Stimulated activated CD8-positive, alpha-beta memory T cell treated with anti-CD3 and anti-CD28 coated beads, Interleukin-4, amount 100 ng/mL, for 4 hours (primary cell): Measurements from ENCODE around the gene ST6GALNAC6.
A peak's percentile ranks its signal among the peaks of the same experiment; 100 is the strongest.

ENCODE experiments used
- DNase-seq, 2 donors: peaks; one replicate each; pipeline ENCODE4 v3.0.0-alpha.2; 2020; ENCODE audit warnings: low read depth in 2 of 2, low spot score in 1 of 2

Gene ST6GALNAC6

DNA sequence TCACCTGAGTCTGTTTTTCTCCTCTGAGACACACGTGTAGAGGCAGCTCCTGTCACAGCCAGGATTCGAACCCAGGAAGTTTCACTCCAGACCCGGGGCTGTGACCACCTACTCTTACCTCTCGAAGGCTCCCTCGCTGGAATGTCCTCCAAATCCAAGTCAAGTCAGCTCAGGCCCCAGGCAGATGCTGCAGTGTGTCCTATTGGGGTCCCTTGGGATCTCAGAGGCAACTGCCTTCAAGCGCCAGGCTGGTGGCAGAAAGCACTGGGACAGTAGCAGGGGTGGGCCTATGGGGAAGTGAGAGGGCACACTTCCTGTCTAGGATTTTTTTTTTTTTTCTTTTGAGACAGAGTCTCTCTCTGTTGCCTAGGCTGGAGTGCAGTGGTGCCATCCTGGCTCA, 18.2 kb upstream of the ST6GALNAC6 start:
- DNase-seq, result no peak

DNA sequence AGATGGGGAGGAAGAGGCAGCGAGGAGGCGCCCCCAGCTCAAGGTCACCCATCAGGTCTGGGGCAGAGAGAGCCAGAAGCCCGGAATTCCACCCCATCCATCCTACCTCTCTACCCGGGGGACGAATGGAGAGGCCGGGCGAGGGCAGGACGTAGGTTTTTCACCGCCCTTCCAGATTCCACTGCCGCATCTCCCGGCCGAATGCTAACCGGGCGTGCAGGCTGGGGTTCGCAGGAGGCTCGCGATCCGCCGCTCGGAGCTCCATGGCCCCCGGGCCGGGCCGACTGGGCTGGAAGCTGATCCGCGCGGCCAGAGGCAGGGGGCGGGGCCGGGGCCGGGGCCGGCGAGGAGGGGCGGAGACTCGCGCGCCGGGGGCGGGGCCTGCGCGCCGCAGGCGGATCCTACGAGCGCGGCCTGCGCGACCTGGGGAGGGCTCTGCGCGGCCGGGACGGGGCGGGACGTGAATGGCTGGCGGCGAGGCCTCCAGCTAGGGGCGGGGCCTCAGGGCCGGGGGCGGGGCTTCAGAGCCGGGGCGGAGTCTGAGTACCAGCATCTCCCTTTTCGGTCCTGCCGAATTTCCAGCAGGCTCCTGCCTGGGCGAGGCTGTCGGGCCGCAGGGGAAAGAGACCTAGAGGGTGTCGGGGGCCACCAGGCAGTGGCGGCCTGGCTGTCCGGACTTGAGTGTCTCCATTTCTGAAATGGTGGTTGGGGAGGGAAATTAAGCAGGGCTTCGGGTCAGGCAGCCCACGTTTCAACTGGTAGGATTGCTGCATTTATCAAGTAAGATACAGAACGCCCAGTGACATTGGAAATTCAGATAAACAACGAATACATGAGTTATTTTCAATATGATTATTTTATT, 17.5 kb upstream of the ST6GALNAC6 start, which contains the start of gene ST6GALNAC4:
Gene ST6GALNAC4 (minus strand): TSS at position 322 of the 862 bp plus-strand sequence. CDS start 622 bp downstream, outside the sequence.
- peak; percentile 87 to 93 for DNase-seq

DNA sequence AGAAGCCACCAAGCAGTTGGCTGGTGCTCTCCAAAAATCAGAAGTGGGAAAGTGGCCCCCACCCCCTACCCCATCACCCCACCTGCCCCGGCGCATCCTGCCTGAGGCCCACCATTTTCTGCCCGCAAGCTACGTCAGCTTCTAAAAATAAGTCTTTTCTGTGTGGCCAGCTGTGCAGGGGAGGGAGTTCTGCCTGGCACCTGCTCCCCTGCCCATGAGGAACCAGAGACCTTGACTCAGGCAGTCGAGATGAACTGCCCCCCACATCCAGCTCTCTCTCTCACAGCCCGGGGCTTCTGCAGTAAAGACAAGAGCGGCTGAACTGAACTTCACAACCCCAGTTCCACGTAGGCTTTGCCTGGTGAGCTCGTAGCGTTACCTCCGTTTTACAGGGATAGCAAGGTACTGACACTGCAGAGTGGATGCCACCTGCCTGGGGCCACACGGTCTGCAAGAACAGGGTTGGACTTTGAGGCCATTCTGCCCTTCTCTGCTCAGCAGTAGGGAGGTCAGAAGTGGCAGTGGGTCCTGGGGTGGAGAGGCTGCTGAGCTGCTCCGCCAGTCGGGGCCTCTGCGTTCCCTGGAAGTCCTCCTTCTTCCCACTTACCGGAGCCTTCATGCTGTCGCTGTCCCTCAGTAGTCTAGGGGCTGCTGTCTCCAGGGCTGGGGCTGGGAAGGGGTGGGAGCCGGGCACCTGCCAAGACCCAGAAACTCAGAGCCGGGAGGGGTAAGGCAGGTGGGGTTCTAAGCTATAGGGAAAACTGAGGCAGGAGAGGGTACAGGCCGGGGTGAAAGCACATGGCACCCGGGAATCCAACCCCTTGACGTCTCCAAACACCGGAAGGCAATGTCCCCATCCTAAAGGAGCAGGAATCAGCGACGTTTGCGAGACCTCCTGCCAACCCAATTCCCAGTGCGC, 16.7 kb upstream of the ST6GALNAC6 start:
- no peak for DNase-seq

DNA sequence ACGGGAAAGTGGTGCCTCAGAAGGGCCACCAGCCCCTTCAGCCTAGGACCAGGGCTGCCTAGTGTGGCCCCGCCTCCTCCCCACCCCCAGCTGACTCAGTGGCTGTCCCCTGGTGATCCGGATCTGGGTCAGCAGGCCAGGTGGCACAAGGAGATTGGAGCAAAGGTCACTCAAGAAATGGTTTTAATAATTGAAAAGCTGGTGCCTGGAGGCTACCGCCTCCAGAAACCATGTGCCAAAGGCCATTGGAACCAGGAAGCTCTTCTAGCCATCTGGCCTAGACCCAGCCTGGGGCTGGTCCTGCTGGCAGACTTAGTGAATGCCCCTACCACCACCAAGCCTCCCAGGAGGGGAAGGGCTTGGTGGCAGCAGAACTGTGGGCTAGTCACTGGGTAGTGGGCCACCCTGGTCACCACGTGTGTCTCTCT, 15.9 kb upstream of the ST6GALNAC6 start:
- no peak for DNase-seq

DNA sequence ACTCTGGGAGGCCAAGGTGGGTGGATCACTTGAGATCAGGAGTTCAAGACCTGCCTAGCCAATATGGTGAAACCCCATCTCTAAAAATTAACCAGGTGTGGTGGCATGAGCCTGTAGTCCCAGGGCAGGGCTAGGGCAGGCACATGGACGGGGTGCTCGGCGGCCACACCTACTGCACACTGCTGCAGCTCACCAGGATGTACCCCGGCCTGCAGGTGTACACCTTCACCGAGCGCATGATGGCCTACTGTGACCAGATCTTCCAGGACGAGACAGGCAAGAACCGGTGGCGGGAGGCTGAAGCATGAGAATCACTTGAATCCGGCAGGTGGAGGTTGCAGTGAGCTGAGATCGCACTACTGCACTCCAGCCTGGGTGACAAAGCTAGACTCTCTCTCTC, 14.3 kb upstream of the ST6GALNAC6 start:
- DNase-seq, result no peak

DNA sequence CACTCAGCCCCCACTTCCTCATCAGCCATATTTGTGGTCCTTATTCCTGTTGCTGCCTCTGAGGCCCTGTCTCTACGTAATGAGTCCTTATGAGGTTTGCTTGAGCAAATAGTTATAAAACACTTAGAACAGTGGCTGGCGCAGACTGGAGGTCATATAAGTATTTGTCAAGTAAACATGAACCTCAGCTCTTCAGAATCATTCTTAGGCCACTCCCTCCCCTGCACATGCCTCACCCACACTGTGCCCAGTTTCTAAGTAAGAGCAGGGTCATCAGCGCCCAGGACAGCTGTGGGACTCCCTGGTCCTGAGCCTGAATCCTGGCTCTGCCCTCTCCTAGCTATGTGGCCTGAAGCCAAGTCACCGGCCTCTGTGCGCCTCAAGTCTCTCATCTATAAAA, 13.5 kb upstream of the ST6GALNAC6 start:
- DNase-seq, result no peak

DNA sequence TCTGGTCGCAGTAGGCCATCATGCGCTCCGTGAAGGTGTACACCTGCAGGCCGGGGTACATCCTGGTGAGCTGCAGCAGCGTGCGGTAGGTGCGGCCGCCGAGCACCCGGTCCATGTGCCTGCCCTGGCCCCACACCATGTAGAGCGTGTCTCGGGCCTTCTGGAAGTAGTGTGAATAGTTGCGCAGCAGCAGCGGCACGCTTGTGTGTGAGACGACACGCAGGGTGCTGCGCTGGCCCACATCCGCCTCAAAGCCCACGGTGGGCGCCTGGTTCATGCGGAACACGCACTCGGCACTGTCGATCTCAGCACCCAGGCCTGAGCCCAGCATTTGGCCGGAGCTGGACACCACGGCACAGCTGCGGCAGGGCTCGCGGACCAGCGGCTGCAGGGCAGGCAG, 12.9 kb upstream of the ST6GALNAC6 start:
- DNase-seq, result no peak

DNA sequence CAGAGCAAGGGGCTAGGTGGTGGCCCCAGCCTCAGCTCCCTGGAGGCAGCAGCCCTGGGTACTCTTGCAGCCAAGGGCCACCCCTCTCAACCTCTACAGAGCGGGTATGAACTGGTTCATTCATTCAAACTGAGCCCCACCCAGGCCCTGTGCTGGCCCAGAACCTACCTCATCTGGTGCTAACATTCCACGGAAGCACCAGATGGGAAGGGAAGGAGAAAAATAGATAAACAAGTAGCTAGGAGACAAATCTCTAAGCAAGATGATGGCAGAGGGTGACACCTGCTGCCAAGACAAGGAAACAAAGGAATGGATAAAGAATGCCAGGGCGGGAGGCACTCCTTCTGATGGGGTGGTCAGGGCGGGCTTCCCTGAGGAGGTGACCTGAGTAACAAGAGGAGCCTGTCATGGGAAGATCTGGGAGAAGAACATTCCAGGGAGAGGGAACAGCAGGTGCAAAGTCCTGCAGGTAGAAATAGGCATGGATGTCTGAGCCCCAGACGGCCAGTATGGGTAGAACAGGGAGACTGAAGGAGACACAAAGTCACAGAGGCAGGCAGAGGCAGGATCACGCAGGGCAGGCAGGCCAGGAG, 11.3 kb upstream of the ST6GALNAC6 start:
- no peak for DNase-seq

DNA sequence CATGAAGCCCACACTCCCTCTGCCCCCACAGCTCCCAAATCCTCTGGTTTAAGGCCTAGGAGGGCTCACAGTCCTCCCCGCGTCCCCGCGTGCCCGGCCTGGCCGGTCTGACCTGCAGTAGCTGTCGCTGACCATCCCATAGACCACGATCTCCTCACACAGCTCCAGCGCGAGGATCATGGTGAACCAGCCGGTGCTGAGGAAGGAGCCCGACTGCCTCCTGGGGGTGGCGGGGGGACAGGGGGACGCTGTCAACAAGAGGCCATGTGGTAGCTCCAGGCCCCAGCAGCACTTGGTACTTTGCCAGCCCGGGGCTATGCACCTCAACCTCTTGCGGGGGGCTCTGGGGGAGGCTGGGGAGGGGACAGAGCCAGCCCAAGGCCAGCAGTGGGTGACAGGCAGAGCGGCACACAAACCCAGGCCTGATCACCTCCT, 10.5 kb upstream of the ST6GALNAC6 start:
- no peak for DNase-seq

DNA sequence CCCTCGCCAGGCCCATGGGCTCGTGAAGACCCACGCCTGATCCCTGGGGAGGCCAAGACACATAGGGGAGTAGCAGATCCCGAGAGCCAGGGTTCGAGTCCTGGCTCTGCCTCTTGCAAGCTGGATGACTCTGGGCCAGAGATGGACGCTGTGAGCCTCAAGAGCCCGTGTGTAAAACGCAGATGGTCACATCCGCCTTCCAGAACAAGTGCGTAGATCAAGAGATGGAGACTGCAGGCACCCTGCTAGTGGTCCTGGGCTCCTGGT, 9.2 kb upstream of the ST6GALNAC6 start:
- no peak for DNase-seq

DNA sequence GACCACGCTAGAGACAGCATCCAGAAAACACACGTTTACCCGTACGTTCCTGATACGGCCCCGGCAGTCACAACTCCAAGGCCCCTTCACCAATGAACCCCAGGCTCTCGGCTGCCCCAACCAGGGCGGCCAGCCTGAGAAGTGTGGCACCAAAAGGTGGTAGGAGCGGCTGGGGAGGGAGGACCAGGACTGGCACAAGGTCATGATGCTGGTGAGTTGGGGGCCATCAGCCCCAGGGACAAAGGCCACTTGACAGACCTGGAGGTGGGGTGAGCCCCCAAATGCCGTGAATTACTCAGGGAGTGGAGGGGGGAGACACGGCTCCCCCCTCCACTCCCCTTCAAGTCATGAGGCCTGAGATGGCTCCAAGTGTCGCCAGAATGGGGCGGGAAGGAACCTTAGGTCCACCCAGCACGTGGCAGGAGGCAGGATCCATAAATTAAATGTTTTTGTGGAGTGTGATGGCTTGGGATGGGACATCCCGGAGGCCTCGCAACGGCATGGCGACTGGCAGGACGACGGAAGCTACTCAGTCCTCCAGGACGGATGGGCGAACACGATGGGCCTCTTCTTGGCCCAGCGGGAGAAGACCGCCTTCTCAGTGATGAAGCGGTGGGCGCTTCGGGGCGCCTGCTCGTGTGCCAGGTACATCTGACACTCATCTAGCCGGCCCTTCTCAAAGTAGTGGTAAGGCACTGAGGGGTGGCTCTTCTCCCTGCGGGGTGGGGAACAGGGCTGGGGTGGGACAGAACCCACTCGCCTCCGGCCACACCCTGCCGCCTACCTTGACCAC, 8.7 kb upstream of the ST6GALNAC6 start:
- DNase-seq, result no peak

DNA sequence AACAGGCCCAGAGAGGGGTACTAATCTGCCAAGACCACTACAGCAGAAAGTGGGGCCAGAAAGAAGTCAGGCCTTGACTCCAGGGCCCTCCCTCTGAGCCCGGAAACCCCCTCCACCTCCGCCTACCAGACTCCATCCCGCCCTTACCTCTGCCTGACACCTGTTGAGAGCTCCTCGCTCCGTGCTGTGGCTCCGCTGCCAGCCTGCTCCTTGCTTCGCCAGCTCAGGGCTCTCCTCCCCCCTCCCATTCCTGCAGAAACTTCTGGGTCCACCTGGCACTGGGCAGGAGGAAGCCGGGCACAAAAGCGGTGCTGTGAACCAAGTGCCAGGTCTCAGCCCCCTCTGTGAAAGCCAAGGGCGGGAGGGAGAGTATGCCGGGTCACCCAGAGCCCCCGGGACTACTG, 6.4 kb upstream of the ST6GALNAC6 start:
- peak in 1 of 2 donors; percentile 42 for DNase-seq

DNA sequence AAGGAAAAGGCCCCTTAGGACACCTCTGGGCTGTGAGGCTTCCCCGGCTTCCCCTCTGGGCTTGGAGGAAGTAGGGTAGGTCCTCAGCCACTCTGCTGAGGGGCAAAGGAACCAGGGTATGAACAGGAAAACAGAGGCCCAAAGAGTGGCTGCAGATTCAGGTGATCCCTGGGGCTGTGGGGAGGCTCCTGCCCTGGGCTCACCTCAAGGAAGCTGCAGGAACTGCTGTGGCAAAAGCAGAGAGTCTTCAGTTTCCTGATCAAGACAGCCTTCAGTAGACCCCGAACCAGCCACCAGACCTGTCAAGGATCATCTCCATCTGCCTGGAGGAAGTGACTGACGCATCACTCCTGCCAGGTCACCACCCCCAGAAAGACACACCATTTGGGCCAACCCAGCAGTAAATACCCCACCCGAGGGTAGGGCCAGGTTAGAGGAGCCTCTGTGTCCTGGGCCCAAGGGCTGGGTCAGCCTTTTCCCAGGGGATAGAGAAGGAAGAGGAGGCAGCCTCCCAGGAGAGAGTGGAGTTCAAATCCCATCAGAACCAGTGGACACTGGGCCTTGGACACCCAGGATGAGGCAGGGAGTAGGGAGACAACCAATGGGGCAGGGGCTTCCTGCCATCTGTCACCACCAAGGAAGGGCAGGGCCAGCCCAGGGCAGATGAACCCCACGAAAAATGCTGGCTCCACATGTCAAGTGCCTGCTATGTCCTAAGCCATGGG, 5.8 kb upstream of the ST6GALNAC6 start:
- peak in 1 of 2 donors; percentile 47 for DNase-seq

DNA sequence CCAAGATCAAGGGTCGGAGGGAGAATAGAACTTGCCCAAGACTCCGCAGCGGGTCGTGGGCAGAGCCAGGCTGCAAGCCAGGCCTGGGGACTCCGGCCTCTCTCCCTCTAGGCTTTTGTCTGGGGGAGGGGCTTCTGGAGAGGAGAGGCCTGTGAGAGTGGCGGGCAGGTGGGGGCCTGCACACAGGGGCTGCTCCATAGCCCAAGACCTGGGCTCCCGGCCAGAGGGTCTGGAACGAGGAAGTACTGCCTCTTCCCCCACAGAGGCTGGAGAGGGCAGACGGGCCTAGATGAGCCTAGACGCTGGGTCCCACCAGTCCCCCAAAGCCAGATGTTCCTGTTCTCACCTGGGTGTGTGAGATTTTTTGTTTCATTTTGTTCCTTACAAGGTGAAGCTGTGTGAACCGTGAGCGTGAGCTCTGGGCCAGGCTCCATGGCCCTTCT, 5.2 kb upstream of the ST6GALNAC6 start:
- DNase-seq, result no peak

DNA sequence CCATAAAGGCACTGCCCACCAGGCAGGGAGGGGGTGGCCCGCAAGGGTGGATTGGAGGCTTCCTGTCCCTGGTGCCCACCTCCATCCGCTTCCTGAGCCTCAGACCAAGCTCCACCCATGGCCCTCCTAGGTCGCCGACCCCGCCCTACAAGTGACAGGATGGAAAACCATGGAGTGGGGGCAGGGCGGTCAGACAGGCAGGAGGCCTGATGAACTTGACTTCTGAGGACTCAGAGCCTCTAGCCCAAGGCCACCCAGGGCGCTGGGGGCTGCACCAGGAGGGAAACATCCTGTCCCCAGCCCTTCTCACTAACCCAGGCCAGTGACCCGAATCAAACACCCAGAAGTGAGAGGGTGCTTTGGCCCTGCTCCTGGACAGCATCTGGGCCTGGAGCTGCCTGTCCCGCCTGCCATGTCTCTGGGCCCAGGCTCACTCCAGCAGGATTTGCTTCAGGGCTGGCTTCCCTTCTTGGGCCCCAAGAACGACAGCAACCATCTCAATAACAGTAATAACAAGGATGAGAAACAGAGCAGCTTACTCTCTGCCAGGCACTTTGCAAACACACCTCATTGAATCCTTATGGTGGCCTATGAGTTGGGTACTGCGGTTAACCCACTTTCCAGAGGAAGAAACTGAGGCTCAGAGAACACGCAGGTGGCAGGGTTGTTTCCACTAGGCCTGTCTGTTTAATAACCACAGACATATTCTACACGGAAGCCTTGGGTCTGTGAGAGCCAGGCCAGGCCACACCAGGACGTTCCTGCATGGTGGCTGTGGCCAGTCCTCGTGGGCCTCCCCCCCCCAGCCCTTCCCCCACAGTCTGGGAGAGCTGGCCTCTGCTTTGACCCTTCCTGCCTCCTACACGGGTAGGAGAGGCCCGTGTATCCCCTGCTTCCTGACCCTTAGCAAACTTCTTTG, 4.4 kb upstream of the ST6GALNAC6 start:
- DNase-seq, result peak in 1 of 2 donors; percentile 46

DNA sequence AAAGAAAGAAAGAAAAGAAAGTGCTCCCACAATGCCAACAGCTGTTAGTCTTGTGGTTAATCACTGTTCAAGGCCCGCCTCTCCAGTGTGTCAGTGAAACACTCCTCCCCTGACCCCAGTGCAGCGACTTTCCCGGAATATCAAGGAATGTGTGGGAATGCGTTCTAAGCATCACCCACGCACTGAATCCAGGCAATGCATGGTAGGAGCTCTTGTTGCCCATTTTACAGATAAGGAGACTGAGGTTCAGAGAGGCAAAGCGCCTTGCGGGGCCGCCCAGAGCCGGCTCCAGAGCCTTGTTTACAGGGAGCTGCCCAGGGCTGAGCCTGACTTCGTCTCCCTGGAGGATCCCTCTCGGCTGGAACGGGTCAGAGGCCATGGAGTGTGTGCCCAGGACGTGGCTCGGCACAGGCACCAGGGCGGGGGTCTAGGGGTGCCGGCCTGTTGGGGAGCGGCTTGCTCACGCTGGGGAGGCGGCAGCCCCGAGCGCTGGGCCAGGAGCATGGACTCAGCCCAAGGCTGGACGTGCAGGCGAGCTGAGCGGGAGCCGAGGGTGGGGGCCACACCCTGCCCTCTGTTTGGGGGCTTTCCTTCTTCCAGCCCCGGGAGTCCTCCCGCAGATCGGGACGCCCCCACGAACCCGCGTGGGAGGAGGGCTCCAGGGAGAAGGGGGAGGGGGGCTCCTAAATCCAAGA, 823 bp downstream of the ST6GALNAC6 start:
- no peak for DNase-seq

DNA sequence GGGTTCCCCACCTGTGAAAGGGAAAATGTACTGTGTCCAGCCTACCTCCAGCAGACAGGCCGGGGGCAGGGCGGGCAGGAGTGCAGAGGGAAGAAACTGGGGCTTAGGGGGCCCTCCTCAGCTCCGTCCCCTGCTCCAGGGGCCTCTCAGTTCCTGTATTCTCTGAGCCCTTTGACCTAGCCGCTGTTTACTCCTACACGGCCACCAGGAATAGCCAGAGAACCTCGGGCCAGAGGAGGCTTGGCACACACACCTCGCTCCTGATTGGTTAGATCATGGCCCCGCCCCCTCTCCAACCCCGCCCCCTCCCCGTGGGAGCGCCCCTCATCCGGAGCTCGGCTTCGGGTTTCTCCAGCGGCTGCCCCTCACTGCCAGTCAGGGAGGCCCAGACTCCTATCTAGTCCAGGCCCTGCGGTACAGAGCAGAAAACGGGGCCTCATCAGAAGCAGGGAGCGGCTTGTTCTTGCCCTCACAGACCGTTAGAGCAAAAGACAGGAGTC, 2.2 kb downstream of the ST6GALNAC6 start:
- no peak for DNase-seq
